HG03442 (cell line): Measurements from ENCODE around the gene LPP.
"Not testable (repeated sequence)": the region's sequence is repeated elsewhere in the genome, so short reads cannot be mapped to it uniquely, and the experiment has no call there.

Source experiments
- ATAC-seq: cut with Tn5 transposase; IDR thresholded peaks from one replicate; pipeline ENCODE4 v1.9.1; 2021; ENCODE audit warnings: mild to moderate bottlenecking, moderate library complexity; ENCODE audit not compliant: unreplicated experiment

LPP gene

GRCh38 chr3:188684276-188684675, 530.3 kb downstream of the LPP start:
- ATAC-seq, result no peak

DNA sequence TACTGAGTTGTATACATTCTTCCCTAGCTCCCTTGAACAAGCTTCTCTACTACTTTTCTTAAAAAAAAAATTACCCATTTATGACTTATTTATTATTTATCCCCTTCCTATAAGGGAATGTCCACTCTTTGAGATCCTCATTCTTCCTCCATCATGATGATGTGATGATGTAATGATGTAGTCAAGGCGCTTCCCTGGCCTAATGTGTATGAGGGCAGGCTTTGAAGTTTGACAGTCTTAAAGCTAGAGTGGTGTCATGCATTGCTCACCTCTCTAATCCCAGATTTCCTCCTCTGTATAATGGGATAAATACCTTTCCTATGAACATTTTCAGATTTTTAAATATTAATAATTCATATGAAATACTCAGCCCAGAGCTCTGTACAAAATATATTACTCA, 531.8 kb downstream of the LPP start:
- ATAC-seq, result no peak

DNA sequence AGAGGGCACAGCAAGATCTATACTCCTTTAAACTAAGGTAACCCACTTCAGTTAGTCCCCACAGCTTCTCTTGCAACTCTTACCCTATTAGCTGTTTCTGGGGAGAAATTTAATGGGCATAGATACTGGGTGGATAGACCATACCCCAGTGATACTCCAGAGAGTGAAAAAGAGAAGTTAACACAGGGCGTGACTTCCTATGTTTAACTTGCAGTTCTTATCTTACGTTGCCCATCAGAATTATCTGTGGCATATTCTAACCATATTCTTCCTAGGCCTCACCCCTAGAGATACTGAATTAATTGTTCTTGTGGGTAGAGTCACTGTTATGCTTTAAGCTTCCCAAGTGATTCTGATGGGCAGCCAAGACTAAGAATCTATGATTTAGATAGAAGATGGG, 532.4 kb downstream of the LPP start:
- ATAC-seq, result no peak

- no peak for ATAC-seq
Observed at GRCh38 chr3:188687389-188687788, 533.4 kb downstream of the LPP start.

DNA sequence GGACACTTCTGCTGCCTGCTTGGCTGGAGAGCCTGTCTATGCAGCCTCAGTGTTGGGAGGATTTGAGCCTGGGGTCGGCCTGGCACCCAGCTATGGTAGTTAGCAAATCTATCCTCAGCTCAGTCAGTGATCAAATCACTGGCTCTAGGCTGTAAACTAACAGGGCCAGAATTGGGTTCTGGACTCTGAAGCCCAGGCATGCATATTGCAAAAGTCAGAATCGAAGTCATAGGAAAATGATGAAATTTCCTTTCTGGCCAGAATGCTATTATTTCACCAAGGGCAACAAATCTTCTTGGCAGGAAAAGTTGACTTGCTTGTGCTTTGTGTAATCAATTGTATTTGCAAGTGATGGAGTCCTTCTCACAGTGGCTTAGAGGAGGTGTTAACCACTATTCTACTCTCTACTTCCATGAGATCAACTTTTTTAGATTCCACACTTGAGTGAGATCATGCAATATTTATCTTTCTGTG, 535.2 kb downstream of the LPP start:
- no peak for ATAC-seq

DNA sequence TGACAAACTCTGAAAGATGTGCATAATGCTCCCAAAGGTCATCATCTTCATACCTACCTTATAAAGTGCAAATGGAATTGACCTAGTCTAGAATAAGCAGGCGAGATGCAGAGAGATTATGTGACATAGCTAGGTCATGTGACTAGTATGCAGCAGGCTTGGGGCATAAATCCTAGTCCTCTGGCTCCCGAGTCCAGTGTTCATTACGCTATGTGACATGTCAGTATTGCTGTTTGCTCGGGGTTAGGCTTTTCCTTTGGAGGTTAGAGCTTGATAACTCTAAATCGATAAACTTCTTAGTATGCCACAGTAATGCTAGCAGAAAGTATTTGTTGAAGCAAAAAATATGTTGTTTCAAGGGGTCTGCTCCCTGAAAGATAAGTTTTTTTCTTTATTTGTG, 536.1 kb downstream of the LPP start:
- ATAC-seq, result no peak

GRCh38 chr3:188691004-188691403, 537.0 kb downstream of the LPP start:
- ATAC-seq, result no peak

DNA sequence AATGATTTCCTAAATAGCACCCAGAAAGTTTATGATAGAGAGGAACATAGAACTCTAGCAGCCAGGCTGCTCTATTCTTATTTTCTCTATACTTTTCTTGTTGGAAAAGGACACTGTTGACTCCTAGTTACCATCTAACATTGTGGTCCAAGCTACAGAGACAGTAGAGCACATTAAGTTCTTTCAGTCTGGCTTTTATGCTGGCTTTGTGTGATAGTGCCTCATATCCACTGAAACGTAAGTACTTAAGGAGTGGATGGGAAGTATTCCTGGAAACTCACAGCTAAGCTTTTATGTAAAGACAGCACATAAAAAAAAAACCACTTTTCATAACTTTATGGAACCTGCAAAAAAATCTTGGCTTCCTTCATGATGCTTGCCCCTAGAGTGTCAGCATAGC, 537.7 kb downstream of the LPP start:
- ATAC-seq, result no peak

DNA sequence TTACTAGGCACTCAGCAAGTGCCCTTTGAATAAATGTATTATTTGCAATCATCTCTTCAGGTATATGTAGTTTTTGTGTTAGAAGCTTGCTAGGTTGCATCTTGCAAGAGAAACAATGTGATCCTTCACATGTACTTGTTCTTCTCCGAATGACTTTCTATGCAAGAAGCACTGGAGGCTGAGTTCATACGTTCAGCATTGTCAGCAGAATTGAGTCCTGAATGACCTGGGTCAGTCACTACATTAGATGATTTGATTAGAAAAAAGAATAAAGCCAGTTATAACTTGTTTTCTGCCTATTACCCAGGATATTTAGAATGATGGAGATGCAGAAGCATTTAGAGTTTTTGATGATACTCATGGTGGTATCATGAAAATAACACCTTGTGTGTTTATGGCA, 538.7 kb downstream of the LPP start:
- no peak for ATAC-seq

DNA sequence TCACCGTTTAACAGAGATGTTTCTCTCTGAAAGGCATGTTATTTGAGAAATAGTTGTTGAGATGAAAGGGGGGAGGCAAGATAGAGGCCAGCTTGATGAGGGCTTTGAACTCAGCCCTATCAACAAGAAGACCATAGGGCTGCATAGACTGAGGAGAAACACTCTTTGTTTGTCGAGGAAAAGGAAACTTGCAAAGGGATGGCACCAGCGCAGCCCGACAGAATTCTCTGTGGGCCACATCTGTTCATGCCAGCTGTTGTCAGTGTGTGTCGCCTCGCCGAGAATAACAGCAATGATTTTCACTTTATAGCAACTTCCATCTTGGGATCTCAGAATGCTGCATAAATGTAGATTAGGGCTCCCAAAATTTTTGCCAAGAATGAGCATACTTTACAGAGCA, 539.5 kb downstream of the LPP start:
- no peak for ATAC-seq

GRCh38 chr3:188695241-188695640, 541.3 kb downstream of the LPP start:
- no peak for ATAC-seq

- ATAC-seq, result peak; percentile 68
Observed at GRCh38 chr3:188697127-188697526, 543.2 kb downstream of the LPP start.

DNA sequence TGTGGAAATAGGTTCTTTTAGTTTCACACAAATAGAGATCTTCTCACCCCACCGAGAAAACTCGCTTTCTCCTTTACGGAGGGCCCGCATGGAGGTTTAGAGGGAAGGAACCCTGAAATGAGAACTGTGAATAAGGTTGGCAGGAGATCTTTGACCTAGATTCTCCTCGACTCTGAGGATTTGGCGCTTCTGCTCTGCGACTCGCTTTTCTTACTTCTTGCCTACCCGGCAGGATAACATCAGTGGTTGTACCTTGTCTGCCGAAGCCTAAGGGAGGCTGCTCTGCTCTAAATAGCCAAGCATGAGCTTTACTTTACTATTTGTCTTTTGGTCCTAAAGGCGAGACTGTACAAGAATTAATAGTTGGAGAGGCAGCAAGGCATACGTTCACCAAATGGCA, 544.5 kb downstream of the LPP start:
- ATAC-seq, result no peak

DNA sequence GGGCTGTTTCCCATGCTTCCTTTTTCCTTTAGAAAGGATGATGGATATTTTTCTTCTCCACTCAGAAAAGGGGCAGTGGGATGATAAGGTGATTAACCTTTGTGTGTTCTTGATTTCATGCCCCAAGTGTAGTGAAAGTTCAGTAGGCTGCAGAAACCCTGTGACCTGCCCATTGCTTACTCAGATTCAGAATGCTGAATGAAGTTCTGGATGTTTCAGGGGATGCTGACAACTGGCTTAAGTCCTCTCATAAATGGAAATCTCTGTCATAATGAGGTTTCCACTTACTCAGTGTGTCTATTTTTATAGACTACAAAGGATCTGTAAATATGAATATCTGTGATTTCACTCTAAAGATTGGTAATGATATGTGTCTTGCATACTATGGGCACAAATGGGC, 546.5 kb downstream of the LPP start:
- ATAC-seq, result no peak

- no peak for ATAC-seq
Observed at GRCh38 chr3:188700918-188701317, 547.0 kb downstream of the LPP start.

GRCh38 chr3:188701485-188701969, 547.6 kb downstream of the LPP start:
- ATAC-seq, result no peak

GRCh38 chr3:188702028-188702427, 548.1 kb downstream of the LPP start:
- not testable (repeated sequence) for ATAC-seq

- ATAC-seq, result no peak
Observed at GRCh38 chr3:188706176-188706575, 552.2 kb downstream of the LPP start.

- no peak for ATAC-seq
Observed at GRCh38 chr3:188706599-188706998, 552.6 kb downstream of the LPP start.

DNA sequence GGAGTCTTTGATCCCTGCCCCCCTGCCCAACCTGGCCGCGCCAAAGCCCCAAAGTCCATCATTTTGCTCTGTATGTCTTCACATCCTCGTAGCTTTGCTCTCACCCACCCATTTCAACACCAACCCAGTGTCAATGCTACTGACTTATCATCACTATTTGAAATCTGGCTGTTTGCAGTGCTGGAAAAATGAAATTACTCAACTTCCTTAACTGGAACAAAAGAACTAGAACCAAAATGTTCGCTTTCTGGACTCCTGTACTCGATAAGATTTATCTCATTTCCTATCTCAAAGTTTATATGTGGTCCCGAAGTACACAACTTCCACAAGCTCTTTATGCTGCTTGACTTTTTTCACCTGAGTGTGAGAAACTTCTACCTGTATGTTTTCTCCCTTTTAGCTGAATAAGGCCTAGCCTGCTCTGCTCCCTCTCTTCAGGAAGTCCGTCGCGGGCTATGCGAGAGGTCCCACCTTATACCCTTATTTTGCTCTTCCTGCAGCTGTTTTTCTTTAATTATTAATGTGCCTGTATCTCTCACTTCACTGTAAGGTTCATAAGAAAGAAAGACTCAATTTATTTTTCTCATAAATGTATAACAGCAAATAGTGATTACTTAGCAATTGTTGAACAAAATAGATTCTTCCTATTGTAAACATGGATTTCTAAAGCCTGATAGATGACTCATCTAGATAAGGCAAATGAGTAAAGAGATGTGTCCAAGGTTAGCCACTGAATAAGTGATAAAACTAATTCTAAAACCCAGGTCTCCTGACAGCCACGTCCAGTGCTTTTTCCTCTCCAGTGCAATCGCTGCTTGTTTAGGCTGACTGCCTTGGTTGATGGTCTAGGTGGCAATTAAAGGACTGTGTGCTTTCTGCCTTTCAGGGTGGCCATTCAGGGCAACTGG, 553.7 kb downstream of the LPP start:
- no peak for ATAC-seq

DNA sequence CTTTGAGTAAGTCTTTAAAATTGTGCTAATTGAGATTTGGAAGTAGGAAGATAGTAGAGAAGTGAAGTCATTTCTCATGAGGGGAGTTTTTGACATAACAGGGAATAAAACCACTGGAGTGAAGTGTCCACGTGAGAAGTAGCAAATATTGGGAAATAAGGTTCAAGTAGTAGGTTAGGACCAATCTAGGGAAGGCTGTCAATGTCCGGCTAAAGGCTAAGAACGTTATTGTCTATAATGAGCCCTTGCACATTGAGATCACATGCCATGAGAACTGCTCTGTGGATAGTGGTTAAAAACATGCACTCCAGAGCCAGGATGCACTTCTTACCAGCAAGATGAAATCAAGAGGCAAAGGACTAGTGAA, 557.9 kb downstream of the LPP start:
- no peak for ATAC-seq

DNA sequence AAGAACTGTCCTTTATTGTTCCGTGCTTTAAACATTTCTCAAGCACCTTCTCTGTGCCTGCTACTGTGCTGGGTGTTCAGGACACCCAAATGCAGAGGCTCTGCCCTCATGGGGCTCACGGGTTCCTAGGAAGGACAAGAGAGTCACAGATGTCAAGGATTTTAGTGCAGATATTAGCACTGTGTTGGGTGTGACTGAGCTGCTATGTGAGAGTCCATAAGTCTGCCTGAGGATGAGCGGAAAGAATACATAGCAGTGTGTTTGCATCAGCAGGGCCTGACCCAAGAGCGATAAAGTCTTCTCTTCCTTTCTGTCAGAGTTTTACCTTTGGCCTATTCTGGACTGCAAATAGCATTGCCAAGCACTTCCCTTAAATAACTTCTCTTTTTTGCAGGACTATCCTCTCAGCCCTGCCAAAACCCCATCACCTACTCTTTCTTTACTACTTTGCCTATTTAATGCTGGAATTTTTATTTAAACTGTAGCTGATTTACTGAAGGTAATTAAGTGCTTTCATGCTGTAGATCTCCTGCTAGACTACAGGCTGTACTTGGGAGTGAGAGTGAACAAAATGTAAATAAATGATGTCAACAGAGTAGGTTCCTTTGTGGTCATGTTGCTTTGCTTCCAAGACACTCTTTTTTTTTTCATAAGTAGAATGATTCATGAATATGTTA, 558.4 kb downstream of the LPP start:
- ATAC-seq, result no peak
